Endothelial cell of umbilical vein (primary cell): Measurements from ENCODE around the gene ZSCAN12. TPM values are rescaled to one million over a fixed set of nuclear protein-coding genes. Genes with fewer than 3 reads are reported as not detected.
"Not testable (repeated sequence)": the region's sequence is repeated elsewhere in the genome, so short reads cannot be mapped to it uniquely, and the experiment has no call there.

Experiments used
- BruUV-seq: library from RNA; stranded (reverse); fragments of 400-500 nt; replicated peaks from 2 replicates; lab custom pipeline; 2021; lab: Mats Ljungman, UMichigan
- CTCF ChIA-PET: fragments of 300-600, 350-600 bp; sonication (Branson Sonifier 250); formaldehyde crosslinking; loops from one replicate; lab custom pipeline; 2021; ENCODE audit warnings: antibody characterized with exemption, inconsistent platforms; lab: Charles Lee
- POLR2A ChIA-PET: fragments of 300-600, 350-600 bp; sonication (Branson Sonifier 250); formaldehyde crosslinking; loops from one replicate; lab custom pipeline; 2021; ENCODE audit warnings: antibody characterized with exemption, inconsistent platforms; lab: Charles Lee
- DNase-seq: peaks from one replicate; pipeline ENCODE4 v3.0.0-alpha.2; 2011; ENCODE audit warnings: low read depth, low spot score
- FAIRE-seq: peaks from 2 replicates; lab custom pipeline; 2011; peaks lifted over from hg19 to GRCh38; lab: Jason Lieb, UNC
- H2AFZ ChIP-seq: 2 replicates; pipeline ENCODE4 v1.6.0; 2012; ENCODE audit warnings: low read depth, low read length, control low read depth, inconsistent platforms
- H3K27ac ChIP-seq: 2 replicates; pipeline ENCODE4 v1.5.1; 2011; ENCODE audit warnings: low read depth, mild to moderate bottlenecking, control low read depth, low read length, moderate library complexity; ENCODE audit not compliant: insufficient read depth
- H3K27me3 ChIP-seq, 2 experiments: 2 replicates each; pipeline versions ENCODE4 v1.6.0 to v1.6.1; 2011; ENCODE audit warnings: low read length in 2 of 2, mixed read lengths in 1 of 2; ENCODE audit not compliant: control insufficient read depth in 2 of 2, insufficient read depth in 2 of 2
- H3K36me3 ChIP-seq, 2 experiments: 2 replicates in 1 of 2; 3 replicates in 1 of 2; pipeline ENCODE4 v1.5.1; 2011; ENCODE audit warnings: low read length in 2 of 2, mild to moderate bottlenecking in 1 of 2, moderate library complexity in 1 of 2; ENCODE audit not compliant: control insufficient read depth in 2 of 2, insufficient read depth in 2 of 2; ENCODE audit errors: extremely low read depth in 1 of 2
- H3K4me1 ChIP-seq: 3 replicates; pipeline ENCODE4 v1.5.1; 2011; ENCODE audit warnings: mild to moderate bottlenecking, low read length; ENCODE audit not compliant: control insufficient read depth, insufficient read depth; ENCODE audit errors: extremely low read depth
- H3K4me2 ChIP-seq: 2 replicates; pipeline ENCODE4 v1.6.1; 2011; ENCODE audit warnings: low read length, control low read depth, mixed read lengths; ENCODE audit not compliant: insufficient read depth
- H3K4me3 ChIP-seq, 3 experiments: fragments of 200-600 bp in 1 of 3; sonication (generic), shearing (Covaris generic) in 1 of 3; replicated peaks in 1 of 3; 2 replicates each; pipeline ENCODE4 v1.5.1; 2011 to 2016; ENCODE audit warnings: control low read depth in 3 of 3, low read length in 3 of 3, mild to moderate bottlenecking in 2 of 3, inconsistent platforms in 1 of 3, low read depth in 1 of 3, moderate library complexity in 1 of 3; ENCODE audit not compliant: insufficient read depth in 1 of 3
- H3K79me2 ChIP-seq: 2 replicates; pipeline ENCODE4 v1.6.0; 2012; ENCODE audit warnings: low read length, inconsistent platforms; ENCODE audit not compliant: control insufficient read depth, insufficient read depth
- H3K9ac ChIP-seq: replicated peaks from 2 replicates; pipeline ENCODE3; 2011; ENCODE audit warnings: low read length, control low read depth; ENCODE audit not compliant: insufficient read depth; ENCODE audit errors: extremely low read depth
- H3K9me1 ChIP-seq: replicated peaks from 3 replicates; pipeline ENCODE4 v1.6.0; 2011; ENCODE audit warnings: mild to moderate bottlenecking, low read length; ENCODE audit not compliant: control insufficient read depth, insufficient read depth; ENCODE audit errors: extremely low read depth
- H3K9me3 ChIP-seq: replicated peaks from 2 replicates; pipeline ENCODE4 v1.5.1; 2012; ENCODE audit warnings: low read length, inconsistent platforms; ENCODE audit not compliant: control insufficient read depth, insufficient read depth
- H4K20me1 ChIP-seq: replicated peaks from 2 replicates; pipeline ENCODE3; 2011; ENCODE audit warnings: mild to moderate bottlenecking, low read length; ENCODE audit not compliant: control insufficient read depth, insufficient read depth; ENCODE audit errors: extremely low read depth
- EZH2 ChIP-seq: IDR thresholded peaks from 2 replicates; pipeline ENCODE4 v1.6.1; 2012; ENCODE audit warnings: borderline replicate concordance, low read depth, mild to moderate bottlenecking, moderate library complexity, low read length, inconsistent platforms; ENCODE audit not compliant: severe bottlenecking
- FOS ChIP-seq: IDR thresholded peaks from 2 replicates; pipeline ENCODE4 v1.6.1; 2011; ENCODE audit warnings: mild to moderate bottlenecking, low read length, moderate library complexity, borderline replicate concordance; ENCODE audit not compliant: insufficient read depth
- GATA2 ChIP-seq: IDR thresholded peaks from 2 replicates; pipeline ENCODE4 v1.7.0; 2011; ENCODE audit warnings: low read depth, mild to moderate bottlenecking, moderate library complexity, mixed read lengths, low read length; ENCODE audit not compliant: insufficient read length, insufficient read depth
- JUN ChIP-seq: IDR thresholded peaks from 2 replicates; pipeline ENCODE4 v1.6.1; 2011; ENCODE audit warnings: borderline replicate concordance, low read depth; ENCODE audit not compliant: insufficient read length, insufficient read depth
- MYC ChIP-seq: IDR thresholded peaks from one replicate; pipeline ENCODE4 v1.6.1; 2011; ENCODE audit warnings: mild to moderate bottlenecking, low read depth, low read length
- POLR2A ChIP-seq: IDR thresholded peaks from 2 replicates; pipeline ENCODE4 v1.6.1; 2012; ENCODE audit warnings: low read depth, mild to moderate bottlenecking, control low read depth, low read length
- POLR2AphosphoS5 ChIP-seq: IDR thresholded peaks from 2 replicates; pipeline ENCODE4 v1.6.1; 2012; ENCODE audit warnings: low read depth, mild to moderate bottlenecking, control low read depth, low read length, moderate library complexity; ENCODE audit not compliant: insufficient read depth
- dilution Hi-C: fragments of 300-500 bp; cut with MboI; formaldehyde crosslinking; loops from one replicate; pipeline ENCODE4 v1.15.0; 2019; ENCODE audit warnings: low sequenced_read_pairs; ENCODE audit not compliant: extremely low pct_ligation_motif_present
- intact Hi-C: fragments of 100-400 bp; cut with micrococcal nuclease; formaldehyde crosslinking; loops from one replicate; pipeline ENCODE4 v1.10.0; 2022
- polyA plus RNA-seq, 4 experiments: library from polyadenylated mRNA; depleted of rRNA in 3 of 4; stranded (reverse) in 3 of 4; unstranded in 1 of 4; fragments of >200 nt; gene quantifications; 2 replicates each; pipeline versions ENCODE4 v1.2.1 to v1.2.3, GENCODE V29; 2011 to 2012; ENCODE audit warnings: missing spikeins in 1 of 4
- total RNA-seq: library from RNA; stranded (reverse); gene quantifications from 2 replicates; pipeline ENCODE4 v1.2.3, GENCODE V29; 2021
- TF ChIP-seq, protein P1 (sequence below), 2 donors: IDR thresholded peaks; 1 replicate in 1 of 2; 2 replicates in 1 of 2; pipeline ENCODE4 v1.5.1; 2011; ENCODE audit warnings: low read length in 2 of 2, mild to moderate bottlenecking in 2 of 2, moderate library complexity in 2 of 2, control low read depth in 1 of 2, inconsistent platforms in 1 of 2, low read depth in 1 of 2; ENCODE audit not compliant: insufficient read depth in 1 of 2; ENCODE audit errors: extremely low read depth in 1 of 2
- TF ChIP-seq, protein P2 (sequence below): IDR thresholded peaks from 2 replicates; pipeline ENCODE4 v1.6.1; 2011; ENCODE audit not compliant: insufficient read depth, insufficient read length

The ZSCAN12 gene
- total and polyA plus RNA-seq, 2 donors (not counting 3 experiments of a cell fraction or from before 2014, with no cell fraction given): 1.3 to 4.4 TPM

DNA sequence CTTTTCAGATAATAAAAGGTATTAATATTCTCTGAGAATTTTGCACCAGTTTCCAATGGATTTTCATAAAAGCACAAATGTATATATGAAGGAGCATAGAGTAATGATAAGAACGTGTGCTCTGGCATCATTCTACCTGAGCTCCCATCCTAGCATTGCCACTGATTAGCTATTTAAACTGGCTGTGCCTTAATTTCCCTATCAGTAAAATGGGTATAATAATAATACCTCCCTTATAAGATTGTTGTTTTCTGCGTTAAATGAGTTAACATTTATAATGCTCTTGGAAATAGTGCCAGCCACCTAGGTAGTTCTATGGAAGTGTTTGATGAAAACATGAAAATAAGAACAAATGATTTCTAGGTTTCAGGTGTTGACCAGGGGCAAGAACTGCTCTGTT, 38.6 kb downstream of the ZSCAN12 start:
- FAIRE-seq (no peak), DNase-seq (no peak)
- Histone ChIP-seq H3K4me3 (no peak overlapping the region), H3K9ac (no peak overlapping the region), H3K36me3 (peaks cover 7 to 10% of the 10 kb centered on the region in 2 experiments), H3K4me1 (peaks cover 14% of the 10 kb centered on the region), H3K9me3 (no peaks in the 10 kb centered on the region), H2AFZ (no peak overlapping the region), H3K27me3 (no peaks in the 10 kb centered on the region), H3K27ac (no peak overlapping the region), H3K4me2 (no peak overlapping the region), H3K79me2 (no peaks in the 10 kb centered on the region), H4K20me1 (no peaks in the 10 kb centered on the region), H3K9me1 (no peaks in the 10 kb centered on the region)
- intact Hi-C loops (no loop called here), dilution Hi-C loops (no loop called here)
- POLR2A ChIA-PET: no interaction called here
- no TSS peak for BruUV-seq
- TF ChIP-seq EZH2: no peak
- TF ChIP-seq POLR2AphosphoS5: no peak
- TF ChIP-seq, protein P1, sequence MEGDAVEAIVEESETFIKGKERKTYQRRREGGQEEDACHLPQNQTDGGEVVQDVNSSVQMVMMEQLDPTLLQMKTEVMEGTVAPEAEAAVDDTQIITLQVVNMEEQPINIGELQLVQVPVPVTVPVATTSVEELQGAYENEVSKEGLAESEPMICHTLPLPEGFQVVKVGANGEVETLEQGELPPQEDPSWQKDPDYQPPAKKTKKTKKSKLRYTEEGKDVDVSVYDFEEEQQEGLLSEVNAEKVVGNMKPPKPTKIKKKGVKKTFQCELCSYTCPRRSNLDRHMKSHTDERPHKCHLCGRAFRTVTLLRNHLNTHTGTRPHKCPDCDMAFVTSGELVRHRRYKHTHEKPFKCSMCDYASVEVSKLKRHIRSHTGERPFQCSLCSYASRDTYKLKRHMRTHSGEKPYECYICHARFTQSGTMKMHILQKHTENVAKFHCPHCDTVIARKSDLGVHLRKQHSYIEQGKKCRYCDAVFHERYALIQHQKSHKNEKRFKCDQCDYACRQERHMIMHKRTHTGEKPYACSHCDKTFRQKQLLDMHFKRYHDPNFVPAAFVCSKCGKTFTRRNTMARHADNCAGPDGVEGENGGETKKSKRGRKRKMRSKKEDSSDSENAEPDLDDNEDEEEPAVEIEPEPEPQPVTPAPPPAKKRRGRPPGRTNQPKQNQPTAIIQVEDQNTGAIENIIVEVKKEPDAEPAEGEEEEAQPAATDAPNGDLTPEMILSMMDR (IDR thresholded peaks at IDR 0.05; ENCODE audit: extremely low read depth in 1 of 2, insufficient read depth in 1 of 2, low read depth in 1 of 2, low read length in 2 of 2): no peak
- TF ChIP-seq POLR2A: no peak
- no peak for TF ChIP-seq GATA2
- no peak for TF ChIP-seq FOS
- no peak for TF ChIP-seq JUN
- TF ChIP-seq, protein P2, sequence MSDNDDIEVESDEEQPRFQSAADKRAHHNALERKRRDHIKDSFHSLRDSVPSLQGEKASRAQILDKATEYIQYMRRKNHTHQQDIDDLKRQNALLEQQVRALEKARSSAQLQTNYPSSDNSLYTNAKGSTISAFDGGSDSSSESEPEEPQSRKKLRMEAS: no peak
- TF ChIP-seq MYC: no peak
- CTCF ChIA-PET: no interaction called here

DNA sequence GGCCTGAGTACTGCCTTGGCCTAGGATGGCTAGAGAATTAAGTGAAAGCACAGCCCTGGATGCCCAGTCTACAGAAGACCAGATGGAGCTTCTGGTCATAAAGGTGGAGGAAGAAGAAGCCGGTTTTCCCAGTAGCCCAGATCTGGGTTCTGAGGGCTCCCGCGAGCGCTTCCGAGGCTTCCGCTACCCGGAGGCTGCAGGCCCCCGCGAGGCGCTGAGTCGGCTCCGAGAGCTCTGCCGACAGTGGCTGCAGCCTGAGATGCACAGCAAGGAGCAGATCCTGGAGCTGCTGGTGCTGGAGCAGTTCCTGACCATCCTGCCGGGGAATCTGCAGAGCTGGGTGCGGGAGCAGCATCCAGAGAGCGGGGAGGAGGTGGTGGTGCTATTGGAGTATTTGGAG, 40.0 kb downstream of the ZSCAN12 start:
- peak; percentile 56 for FAIRE-seq
- intact Hi-C loops: loop anchor here (5.0 kb wide), 1 partner anchor 147 kb away; no protein-coding TSS in a partner anchor
- BruUV-seq: not testable (repeated sequence)

More for the DNA sequence above, 40.0 kb downstream of the ZSCAN12 start:
- H3K9ac ChIP-seq, H3K4me3 ChIP-seq, H4K20me1 ChIP-seq, DNase-seq, H3K9me1 ChIP-seq, dilution Hi-C loops, H3K27ac ChIP-seq, H3K4me2 ChIP-seq, H3K9me3 ChIP-seq, POLR2A ChIA-PET, H2AFZ ChIP-seq, H3K27me3 ChIP-seq, H3K36me3 ChIP-seq, H3K79me2 ChIP-seq: not testable (repeated sequence)
- CTCF ChIA-PET: interaction anchor here (1.4 kb wide), 1 partner anchor 24 kb away, joined by 8 read pairs; no protein-coding TSS in a partner anchor
- H3K4me1 ChIP-seq: peaks cover 25% of the 10 kb centered on the region
